ENCODE results near the gene LNX1. TPM values are rescaled to one million over a fixed set of nuclear protein-coding genes. Genes with fewer than 3 reads are reported as not detected.

The LNX1 gene
- total RNA-seq, 4 donors from 2014 or later = 7.2 to 72.4 (median 19.0) TPM

DNA sequence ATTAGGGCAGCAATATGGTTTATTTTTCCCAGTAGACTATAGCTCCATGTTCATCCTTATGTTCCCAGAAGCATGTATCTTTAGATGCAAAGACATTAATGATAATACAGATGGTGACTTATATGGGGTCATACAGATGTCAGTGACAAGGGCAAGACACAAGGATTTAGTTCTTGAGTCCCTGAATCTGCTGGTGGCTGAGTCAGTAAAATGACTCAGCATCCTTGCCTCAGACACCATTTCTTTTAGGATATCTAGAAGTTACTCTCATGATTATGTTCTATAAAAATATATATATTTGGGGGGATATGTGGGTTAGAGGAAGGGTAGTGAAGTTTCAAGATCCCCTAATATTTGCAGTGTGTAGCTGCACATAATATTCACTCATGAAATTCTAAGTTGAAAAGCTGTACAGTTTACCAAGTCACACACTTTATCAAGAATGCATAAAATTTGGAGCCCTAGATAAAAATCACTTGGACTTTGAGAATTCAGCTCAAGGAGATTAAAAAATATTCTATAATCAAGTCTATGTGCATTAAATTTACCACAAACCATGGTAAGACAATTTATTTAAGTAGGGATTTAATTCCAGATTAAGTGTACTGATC, 101.9 kb downstream of the LNX1 start:
- DNase-seq (ENCODE audit: low spot score) (no peak), ATAC-seq (ENCODE audit: low FRiP score) (no peak)
- TF ChIP-seq, protein P1, sequence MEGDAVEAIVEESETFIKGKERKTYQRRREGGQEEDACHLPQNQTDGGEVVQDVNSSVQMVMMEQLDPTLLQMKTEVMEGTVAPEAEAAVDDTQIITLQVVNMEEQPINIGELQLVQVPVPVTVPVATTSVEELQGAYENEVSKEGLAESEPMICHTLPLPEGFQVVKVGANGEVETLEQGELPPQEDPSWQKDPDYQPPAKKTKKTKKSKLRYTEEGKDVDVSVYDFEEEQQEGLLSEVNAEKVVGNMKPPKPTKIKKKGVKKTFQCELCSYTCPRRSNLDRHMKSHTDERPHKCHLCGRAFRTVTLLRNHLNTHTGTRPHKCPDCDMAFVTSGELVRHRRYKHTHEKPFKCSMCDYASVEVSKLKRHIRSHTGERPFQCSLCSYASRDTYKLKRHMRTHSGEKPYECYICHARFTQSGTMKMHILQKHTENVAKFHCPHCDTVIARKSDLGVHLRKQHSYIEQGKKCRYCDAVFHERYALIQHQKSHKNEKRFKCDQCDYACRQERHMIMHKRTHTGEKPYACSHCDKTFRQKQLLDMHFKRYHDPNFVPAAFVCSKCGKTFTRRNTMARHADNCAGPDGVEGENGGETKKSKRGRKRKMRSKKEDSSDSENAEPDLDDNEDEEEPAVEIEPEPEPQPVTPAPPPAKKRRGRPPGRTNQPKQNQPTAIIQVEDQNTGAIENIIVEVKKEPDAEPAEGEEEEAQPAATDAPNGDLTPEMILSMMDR (IDR thresholded peaks at IDR 0.05) = no peak

GRCh38 chr4:53487766-53488165, 103.5 kb downstream of the LNX1 start:
- DNase-seq (ENCODE audit: low spot score) (no peak), ATAC-seq (ENCODE audit: low FRiP score) (no peak)
- TF ChIP-seq, protein P1 (IDR thresholded peaks at IDR 0.05) = no peak

GRCh38 chr4:53485658-53486040, 105.6 kb downstream of the LNX1 start:
- TF ChIP-seq, protein P1 (IDR thresholded peaks at IDR 0.05) = no peak
- ATAC-seq (ENCODE audit: low FRiP score) (no peak), DNase-seq (ENCODE audit: low spot score) (no peak)

GRCh38 chr4:53484911-53485657, 106.2 kb downstream of the LNX1 start:
- ATAC-seq (ENCODE audit: low FRiP score) (peak; percentile 87), DNase-seq (ENCODE audit: low spot score) (no peak)
- TF ChIP-seq, protein P1 (IDR thresholded peaks at IDR 0.05) = no peak

GRCh38 chr4:53483250-53483649, 108.0 kb downstream of the LNX1 start:
- ATAC-seq (ENCODE audit: low FRiP score) (no peak), DNase-seq (ENCODE audit: low spot score) (no peak)
- TF ChIP-seq, protein P1 (IDR thresholded peaks at IDR 0.05) = no peak

- no peak for ATAC-seq (ENCODE audit: low FRiP score)
- TF ChIP-seq, protein P1 (IDR thresholded peaks at IDR 0.05) = no peak
- no peak for DNase-seq (ENCODE audit: low spot score)
Measured at GRCh38 chr4:53481586-53481985, 109.7 kb downstream of the LNX1 start.

- TF ChIP-seq, protein P1 (IDR thresholded peaks at IDR 0.05) = no peak
- DNase-seq (ENCODE audit: low spot score) = no peak
- no peak for ATAC-seq (ENCODE audit: low FRiP score)
Measured at GRCh38 chr4:53480909-53481308, 110.4 kb downstream of the LNX1 start.
